ENCODE results near the gene CNNM4.
"Not testable (repeated sequence)": the region's sequence is repeated elsewhere in the genome, so short reads cannot be mapped to it uniquely, and the experiment has no call there.

Gene CNNM4

GRCh38 chr2:96796497-96796896 is 35.8 kb downstream of the CNNM4 start:
- not testable (repeated sequence) for DNase-seq

GRCh38 chr2:96797066-96797625 is 36.4 kb downstream of the CNNM4 start:
- no peak for DNase-seq

DNA sequence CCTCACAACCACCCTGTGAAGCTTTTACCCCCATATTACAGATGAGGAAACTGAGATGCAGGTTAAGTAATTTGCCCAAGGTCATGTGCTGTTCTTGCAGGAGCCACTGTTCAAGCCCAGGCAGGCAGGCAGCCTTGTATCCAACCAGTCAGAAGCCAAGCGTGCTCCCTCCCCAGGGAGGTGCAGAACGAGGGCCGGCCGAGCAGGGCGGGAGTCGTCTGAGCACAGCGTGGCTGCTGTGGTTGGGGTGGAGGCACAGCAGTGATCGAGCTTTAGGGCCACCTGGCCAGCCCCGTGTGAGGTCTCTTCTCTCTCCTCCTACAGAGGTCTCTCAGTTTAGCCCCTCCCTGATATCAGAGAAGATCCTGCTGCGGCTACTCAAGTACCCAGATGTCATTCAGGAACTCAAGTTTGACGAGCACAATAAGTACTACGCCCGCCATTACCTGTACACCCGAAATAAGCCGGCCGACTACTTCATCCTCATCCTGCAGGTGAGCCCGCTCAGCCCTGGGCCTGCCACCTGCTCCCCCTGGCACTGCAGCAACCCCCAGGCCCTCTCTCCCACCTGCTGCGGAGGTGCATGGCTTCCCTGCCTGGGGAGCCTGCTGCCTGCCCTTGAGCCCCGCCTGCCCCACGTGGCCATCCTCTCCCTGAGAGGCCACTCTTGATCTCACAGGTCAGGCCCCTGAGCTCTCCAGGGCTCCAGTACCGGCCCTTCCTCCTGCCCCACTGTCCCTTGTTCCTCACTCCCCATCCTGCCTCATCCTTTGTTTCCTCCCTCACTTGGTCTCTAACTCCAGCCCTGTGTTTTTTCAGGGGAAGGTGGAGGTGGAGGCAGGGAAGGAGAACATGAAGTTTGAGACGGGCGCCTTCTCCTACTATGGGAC is 38.3 kb downstream of the CNNM4 start:
- peak; percentile 52 for DNase-seq

DNA sequence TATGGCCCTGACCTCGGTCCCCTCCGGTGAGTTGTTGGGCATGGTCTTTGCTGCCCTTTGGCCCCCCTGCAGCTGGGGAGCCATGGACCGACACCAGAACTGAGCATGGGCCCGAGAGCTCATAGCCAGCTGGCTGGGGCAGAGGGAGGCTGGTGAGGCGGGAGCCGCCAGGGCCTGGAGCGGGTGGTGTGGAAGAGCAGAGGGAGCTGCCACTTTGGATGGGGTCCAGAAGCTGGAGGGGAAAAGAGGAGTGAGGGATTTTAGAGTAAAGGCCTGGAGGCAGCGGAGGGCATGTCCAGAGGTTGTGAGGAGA is 38.9 kb downstream of the CNNM4 start:
- DNase-seq = no peak

GRCh38 chr2:96800061-96801004 is 39.6 kb downstream of the CNNM4 start:
- no peak for DNase-seq

- DNase-seq = peak; percentile 54
Observed at GRCh38 chr2:96801005-96801785, 40.5 kb downstream of the CNNM4 start.

DNA sequence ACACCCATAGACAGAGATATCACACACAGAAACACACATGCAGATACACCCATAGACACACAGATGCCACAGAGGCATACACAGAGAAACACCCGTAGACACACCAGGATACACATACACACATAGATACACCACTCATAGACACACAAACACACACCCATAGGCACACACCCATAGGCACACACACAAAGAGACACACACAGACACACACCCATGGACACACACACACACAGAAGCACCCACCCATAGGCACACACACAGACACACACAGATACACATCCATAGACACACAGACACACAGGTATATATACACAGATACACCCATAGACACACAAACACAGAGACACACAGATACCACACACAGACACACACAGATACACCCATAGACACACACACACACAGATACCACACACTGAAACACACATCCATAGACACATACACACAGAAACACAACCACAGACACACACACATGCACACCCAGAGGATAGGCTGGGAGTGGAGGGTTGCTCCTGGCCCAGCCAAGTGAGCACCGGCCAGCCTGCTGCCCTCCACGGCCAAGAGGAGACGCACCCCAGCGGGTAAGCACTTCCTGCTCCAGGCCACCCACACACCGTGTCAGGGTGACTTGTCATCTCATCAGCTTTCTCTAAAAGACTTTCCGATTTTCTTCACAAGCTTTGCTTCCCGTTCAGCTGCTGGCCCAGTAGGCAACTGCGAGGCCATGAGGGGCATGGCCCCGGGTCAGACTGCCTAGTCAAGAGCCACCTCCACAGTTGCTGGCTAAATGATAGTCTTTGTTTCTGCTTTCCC is 41.3 kb downstream of the CNNM4 start:
- no peak for DNase-seq

DNA sequence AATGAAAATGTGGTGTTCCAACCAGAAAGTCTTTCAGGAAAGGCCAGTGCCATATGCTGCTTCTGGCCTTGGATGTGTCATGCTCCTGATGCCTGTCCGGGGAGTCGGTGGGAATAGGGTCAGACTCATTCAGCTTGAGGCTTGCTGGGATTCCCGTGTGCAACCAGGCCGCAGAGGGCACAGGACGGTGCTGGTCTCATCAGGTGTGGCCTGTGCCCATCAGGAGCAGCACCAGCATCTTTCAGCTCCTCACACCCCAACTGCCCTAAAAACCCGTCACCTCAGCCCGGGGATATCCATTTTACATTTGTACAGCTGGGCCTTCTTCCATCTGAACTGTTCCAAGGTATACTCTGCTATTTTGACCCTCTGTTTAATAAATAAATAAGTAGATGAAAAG is 42.0 kb downstream of the CNNM4 start:
- DNase-seq = no peak

DNA sequence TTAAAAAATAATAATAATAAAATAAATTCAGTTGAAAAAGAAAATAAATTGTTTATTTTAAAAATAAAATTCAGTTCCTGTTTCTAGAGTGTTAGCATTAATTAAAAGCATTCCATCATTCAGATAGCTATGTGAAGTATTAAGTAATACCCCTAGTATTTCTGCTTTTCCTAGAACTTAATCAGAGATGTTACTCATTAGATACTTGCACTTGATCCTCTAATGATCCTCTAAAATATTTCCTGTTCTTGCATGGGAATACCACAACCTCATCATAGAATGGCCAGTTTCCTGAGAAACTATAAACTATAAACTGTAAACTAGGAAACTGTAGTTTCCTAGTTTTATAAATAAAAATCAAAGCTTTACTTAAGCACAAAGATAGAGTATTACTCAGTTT is 44.3 kb downstream of the CNNM4 start:
- DNase-seq = no peak

DNA sequence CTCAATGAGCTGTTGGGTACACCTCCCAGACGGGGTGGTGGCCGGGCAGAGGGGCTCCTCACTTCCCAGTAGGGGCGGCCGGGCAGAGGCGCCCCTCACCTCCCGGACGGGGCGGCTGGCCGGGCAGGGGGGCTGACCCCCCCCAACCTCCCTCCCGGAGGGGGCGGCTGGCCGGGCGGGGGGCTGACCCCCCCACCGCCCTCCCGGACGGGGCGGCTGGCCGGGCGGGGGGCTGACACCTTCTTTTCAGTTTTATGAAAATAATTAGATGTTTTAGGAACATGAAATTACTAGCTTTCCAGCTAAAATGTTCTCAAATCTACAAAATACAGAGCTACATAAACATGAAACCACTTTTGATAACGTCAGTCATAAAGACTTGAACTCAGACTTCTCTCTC is 45.2 kb downstream of the CNNM4 start:
- not testable (repeated sequence) for DNase-seq

- no peak for DNase-seq
Observed at GRCh38 chr2:96806468-96807126, 45.9 kb downstream of the CNNM4 start.

- DNase-seq = no peak
Observed at GRCh38 chr2:96807127-96807471, 46.4 kb downstream of the CNNM4 start.

- no peak for DNase-seq
Observed at GRCh38 chr2:96808176-96808837, 47.6 kb downstream of the CNNM4 start.

DNA sequence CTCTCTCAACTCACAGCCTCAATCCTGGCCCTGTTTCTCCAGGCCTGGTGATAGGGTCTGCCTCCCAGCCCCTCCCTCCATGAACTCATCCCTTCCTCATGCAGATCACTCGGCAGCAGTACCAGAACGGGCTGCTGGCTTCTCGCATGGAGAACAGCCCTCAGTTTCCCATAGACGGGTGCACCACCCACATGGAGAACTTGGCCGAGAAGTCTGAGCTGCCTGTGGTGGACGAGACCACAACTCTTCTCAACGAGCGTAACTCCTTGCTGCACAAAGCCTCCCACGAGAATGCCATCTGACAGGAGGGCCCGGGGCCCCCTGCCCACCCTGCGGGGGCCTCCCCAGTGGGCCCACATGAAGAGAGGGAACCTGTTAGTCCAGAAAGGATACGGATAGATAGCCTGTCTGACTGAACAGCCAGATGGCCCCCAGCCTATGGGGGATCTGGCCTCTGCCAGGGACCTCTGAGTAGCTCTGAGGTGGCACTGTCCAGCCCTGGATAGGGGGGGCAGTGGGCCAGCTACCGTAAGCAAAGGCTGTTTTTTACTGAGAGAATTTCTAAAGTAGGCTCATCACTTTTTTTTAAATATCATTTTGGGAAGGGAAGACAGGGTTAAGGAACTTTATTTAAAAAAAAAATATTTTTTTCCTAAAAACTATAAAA is 48.6 kb downstream of the CNNM4 start:
- DNase-seq = no peak

DNA sequence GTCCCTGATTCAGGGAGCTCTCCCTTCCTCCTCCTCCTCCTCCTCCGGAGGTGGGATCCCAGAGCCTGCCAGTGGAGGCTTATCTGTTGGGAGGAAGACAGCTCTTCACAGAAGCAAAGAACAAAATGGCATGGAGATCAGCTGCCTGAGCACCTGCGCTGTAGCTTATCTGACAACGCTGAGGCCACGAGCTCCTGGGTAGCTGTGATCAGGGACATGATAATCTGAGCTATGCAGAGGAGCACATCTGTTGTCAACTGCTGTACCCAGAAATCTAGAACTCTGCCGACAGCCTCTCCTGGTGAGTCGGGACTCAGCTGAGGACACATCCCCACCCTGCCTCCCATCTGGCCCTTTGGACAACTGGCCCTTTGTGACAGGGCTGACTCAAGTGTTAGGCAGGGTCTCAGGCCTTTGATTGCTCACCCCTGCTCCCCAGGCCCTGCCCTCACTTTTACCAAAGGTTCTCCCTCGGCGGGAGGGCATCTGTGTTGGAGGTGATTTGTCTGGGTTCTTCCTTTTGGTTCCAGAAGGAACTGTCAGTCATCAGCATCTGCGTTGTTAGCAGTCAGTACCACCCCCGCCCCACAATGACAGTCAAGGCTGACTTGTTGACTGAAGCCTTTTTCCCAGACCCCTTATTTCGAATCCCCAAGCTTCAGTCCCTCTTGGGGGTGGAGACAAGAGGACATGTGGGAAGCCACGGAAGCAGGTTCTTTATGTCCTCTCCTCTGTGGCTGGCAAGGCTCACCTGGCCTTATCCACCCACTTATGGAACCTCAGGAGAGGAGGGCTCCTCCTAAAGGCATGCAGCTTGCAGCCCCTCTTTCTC is 49.5 kb downstream of the CNNM4 start:
- DNase-seq = no peak

DNA sequence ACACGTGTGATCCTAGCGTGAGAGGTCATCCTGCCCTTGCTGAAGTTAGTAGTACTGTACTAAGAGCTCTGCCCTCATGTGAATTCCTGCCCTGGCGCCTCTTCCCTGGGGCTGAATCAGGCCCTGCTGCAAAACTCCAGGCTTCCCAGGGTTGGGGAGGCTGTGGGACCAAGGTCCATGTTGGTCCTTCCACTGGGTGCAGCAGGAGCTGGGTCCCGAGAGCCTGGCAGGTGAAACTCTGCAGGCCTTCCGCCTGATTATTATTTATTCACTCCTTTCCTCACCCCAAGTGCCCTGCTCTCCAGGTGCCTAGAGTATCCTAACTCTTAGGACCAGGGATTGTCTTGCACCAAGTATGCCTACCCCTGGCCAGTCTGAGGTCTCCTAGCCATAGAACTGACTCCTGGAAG is 50.1 kb downstream of the CNNM4 start:
- no peak for DNase-seq

DNA sequence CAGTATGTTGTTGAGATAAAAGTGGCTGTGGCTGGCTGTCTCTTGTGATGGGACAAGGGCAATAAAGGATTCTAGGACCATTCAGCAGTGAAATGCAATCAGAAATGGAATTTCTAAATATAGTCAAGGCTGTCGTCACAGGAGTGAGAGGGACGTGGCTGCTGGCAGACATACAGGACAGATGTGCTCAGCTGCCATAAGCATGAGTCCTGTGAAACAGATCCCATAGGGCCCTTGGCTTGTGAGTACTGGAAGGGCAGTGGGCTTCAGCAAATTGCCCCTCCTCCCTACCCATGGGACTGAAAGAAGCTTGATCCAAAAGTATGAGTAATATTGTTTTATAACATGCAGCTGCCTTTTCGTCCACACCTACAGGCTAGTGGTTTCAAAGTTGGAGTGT is 51.2 kb downstream of the CNNM4 start:
- no peak for DNase-seq

- DNase-seq = no peak
Observed at GRCh38 chr2:96813656-96814055, 53.0 kb downstream of the CNNM4 start.

Data from NCI-H2171 treated with DMSO at 0.1 percent for 48 hours (cell line).